Measurements from ENCODE around the gene DLG2. TPM values are rescaled to one million over a fixed set of nuclear protein-coding genes. Genes with fewer than 3 reads are reported as not detected.

Gene DLG2
- total and polyA plus RNA-seq, 2 of the 4 experiments (the other 2 are of a cell fraction) = 0.31 to 0.36 TPM

DNA sequence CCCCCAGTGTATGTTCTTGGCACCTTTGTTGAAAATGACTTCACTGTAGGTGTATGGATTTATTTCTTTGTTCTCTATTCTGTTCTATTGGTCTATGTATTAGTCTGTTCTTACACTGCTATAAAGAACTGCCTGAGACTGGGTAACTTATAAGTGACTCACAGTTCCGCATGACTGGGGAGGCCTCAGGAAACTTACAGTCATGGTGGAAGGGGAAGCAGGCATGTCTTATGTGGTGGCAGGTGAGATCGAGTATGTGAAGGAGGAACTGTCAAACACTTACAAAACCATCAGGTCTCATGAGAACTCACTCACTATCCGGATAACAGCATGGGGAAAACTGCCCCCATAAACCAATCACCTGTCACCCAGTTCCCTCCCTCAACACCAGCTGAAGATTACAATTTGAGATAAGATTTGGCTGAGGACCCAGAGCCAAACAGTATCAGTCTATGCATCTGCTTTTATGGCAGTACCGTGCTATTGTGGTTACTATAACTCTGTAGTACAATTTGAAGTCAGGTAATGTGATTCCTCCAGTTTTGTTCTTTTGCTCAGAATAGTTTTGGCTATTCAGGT lies 836.2 kb downstream of the DLG2 start:
- Histone ChIP-seq H4K5ac (ENCODE audit: low read depth, low read length) (no peak overlapping the region), H3K36me3 (ENCODE audit: control insufficient read depth, insufficient read depth, low read length) (no peaks in the 10 kb centered on the region), H3K18ac (ENCODE audit: low read depth, low read length) (no peak overlapping the region), H3K4me2 (ENCODE audit: low read depth, low read length) (no peak overlapping the region), H3K4me1 (ENCODE audit: control insufficient read depth, insufficient read depth, low read length) (no peaks in the 10 kb centered on the region), H3K4ac (ENCODE audit: low read depth, low read length) (no peak overlapping the region), H2AFZ (replicated peaks; ENCODE audit: low read length, poor library complexity) (no peak overlapping the region), H4K20me1 (ENCODE audit: insufficient read depth, low read length) (no peaks in the 10 kb centered on the region), H3K9me3 (ENCODE audit: control insufficient read depth, insufficient read depth, low read length) (no peaks in the 10 kb centered on the region), H3K56ac (ENCODE audit: extremely low read depth, insufficient read depth, low read length) (no peak overlapping the region), H2BK5ac (ENCODE audit: low read depth, low read length, poor library complexity, severe bottlenecking) (no peak overlapping the region), H2AK5ac (ENCODE audit: low read depth, low read length) (no peak overlapping the region), H4K91ac (ENCODE audit: insufficient read depth, low read depth, low read length) (no peak overlapping the region), H3K4me3 (ENCODE audit: insufficient read depth, low read depth, low read length) (no peak overlapping the region), H3K27me3 (ENCODE audit: control insufficient read depth, insufficient read depth, low read length) (no peaks in the 10 kb centered on the region), H2BK120ac (ENCODE audit: low read depth, low read length) (no peak overlapping the region), H2BK20ac (ENCODE audit: low read depth, low read length) (no peak overlapping the region), H3K14ac (replicated peaks; ENCODE audit: low read depth, low read length) (no peak overlapping the region), H2AK9ac (replicated peaks; ENCODE audit: low read depth, low read length, poor library complexity) (no peak overlapping the region), H3K9ac (ENCODE audit: low read depth, low read length) (no peak overlapping the region), H3K79me1 (ENCODE audit: low read depth in 1 of 2, low read length in 2 of 2) (no peaks in the 10 kb centered on the region), H2BK15ac (ENCODE audit: low read depth, low read length) (no peak overlapping the region), H4K8ac (ENCODE audit: low read depth in 2 of 2, low read length in 2 of 2) (no peak overlapping the region), H3K27ac (ENCODE audit: insufficient read depth, low read length) (no peak overlapping the region), H3K23ac (ENCODE audit: low read depth, low read length) (no peak overlapping the region), H3K9me1 (ENCODE audit: insufficient read depth, low read length) (no peaks in the 10 kb centered on the region)
- WGBS, 2 experiments (ENCODE audit: extremely low coverage in 2 of 2, insufficient read length in 1 of 2) = no CpG with 5 or more reads among the region's 4 CpGs
- ATAC-seq (ENCODE audit: low read depth) = no peak
- dilution Hi-C loops (cut with HindIII; ENCODE audit: low sequenced_read_pairs, unreplicated experiment) (no loop called here), in situ Hi-C loops (cut with MboI; ENCODE audit: low sequenced_read_pairs) (no loop called here), intact Hi-C loops (cut with micrococcal nuclease) (no loop called here)
- DNase-seq = no peak
- BruUV-seq (replicated peaks) = no TSS peak
- ChIA-PET POLR2A (ENCODE audit: unreplicated experiment) (no interaction called here), CTCF (no interaction called here)
- TF ChIP-seq BHLHE40 (IDR thresholded peaks at IDR 0.05; ENCODE audit: low read depth, low read length) (no peak), MXI1 (IDR thresholded peaks at IDR 0.05; ENCODE audit: borderline replicate concordance, low read depth, low read length) (no peak), RAD21 (IDR thresholded peaks at IDR 0.05; ENCODE audit: low read length) (no peak), RFX5 (IDR thresholded peaks at IDR 0.05; ENCODE audit: low read depth, low read length) (no peak), POLR2A (IDR thresholded peaks at IDR 0.05; ENCODE audit: low read depth, low read length) (no peak), FOS (IDR thresholded peaks at IDR 0.05; ENCODE audit: low read depth, low read length) (no peak), RCOR1 (IDR thresholded peaks at IDR 0.05; ENCODE audit: insufficient replicate concordance, low read length) (no peak), CHD1 (IDR thresholded peaks at IDR 0.05; ENCODE audit: low read depth, low read length) (no peak), CEBPB (IDR thresholded peaks at IDR 0.05; ENCODE audit: low read depth, low read length) (no peak)
- TF ChIP-seq, protein P1, sequence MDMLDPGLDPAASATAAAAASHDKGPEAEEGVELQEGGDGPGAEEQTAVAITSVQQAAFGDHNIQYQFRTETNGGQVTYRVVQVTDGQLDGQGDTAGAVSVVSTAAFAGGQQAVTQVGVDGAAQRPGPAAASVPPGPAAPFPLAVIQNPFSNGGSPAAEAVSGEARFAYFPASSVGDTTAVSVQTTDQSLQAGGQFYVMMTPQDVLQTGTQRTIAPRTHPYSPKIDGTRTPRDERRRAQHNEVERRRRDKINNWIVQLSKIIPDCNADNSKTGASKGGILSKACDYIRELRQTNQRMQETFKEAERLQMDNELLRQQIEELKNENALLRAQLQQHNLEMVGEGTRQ (IDR thresholded peaks at IDR 0.05; ENCODE audit: low read depth, low read length) = no peak
- TF ChIP-seq, protein P2, sequence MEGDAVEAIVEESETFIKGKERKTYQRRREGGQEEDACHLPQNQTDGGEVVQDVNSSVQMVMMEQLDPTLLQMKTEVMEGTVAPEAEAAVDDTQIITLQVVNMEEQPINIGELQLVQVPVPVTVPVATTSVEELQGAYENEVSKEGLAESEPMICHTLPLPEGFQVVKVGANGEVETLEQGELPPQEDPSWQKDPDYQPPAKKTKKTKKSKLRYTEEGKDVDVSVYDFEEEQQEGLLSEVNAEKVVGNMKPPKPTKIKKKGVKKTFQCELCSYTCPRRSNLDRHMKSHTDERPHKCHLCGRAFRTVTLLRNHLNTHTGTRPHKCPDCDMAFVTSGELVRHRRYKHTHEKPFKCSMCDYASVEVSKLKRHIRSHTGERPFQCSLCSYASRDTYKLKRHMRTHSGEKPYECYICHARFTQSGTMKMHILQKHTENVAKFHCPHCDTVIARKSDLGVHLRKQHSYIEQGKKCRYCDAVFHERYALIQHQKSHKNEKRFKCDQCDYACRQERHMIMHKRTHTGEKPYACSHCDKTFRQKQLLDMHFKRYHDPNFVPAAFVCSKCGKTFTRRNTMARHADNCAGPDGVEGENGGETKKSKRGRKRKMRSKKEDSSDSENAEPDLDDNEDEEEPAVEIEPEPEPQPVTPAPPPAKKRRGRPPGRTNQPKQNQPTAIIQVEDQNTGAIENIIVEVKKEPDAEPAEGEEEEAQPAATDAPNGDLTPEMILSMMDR (conservative IDR thresholded peaks at IDR 0.05; ENCODE audit: low read depth, low read length) = no peak

All from IMR-90 (cell line).